NCI-H510A treated with DMSO at 0.1 percent for 48 hours (cell line): ENCODE data around the gene SIN3A.
"Not testable (repeated sequence)": the region's sequence is repeated elsewhere in the genome, so short reads cannot be mapped to it uniquely, and the experiment has no call there.

ENCODE experiments used
- DNase-seq: peaks from one replicate; lab custom pipeline; 2025; lab: John Stamatoyannopoulos, UW

Gene SIN3A

GRCh38 chr15:75356517-75356916, 95.0 kb downstream of the SIN3A start:
- no peak for DNase-seq

DNA sequence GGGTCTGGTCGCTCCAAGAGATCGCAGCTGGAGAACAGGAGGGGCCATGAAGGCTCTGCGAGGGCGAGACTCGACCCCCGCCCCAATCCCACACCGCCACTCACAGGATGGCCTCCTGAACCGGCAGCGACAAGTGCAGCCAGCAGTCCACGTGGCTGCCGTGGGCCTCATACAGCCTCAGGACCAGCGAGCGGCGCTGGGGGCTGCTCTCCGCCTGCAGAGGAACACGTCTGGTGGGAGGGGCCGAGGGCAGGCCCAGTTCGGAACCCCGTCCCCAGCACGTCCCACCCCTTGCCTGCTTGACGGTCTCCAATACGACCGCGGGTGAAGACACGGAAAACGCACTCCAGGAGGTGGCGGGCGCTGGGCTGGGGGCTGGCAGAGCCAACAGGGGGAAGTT, 95.5 kb downstream of the SIN3A start:
- DNase-seq, result no peak

DNA sequence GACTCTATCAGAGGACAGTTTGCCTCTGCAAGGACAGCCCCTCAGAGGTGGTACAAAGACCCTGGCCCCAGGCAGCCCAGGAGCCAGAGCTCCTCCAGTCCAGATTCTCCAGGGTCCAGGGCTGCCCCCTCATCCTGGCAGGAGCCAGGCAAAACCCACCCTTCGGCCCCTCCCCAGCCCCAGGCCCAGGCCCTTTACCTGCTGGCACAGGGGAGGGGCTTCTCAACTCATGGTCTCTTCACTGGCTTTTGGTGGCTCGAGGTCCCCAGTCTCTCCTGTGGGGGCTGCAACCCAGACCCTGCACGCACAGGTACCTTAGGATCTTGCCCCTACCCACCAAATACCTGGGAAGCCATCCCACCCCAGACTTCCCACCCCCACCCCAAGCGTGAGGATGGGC, 96.1 kb downstream of the SIN3A start:
- DNase-seq, result no peak

DNA sequence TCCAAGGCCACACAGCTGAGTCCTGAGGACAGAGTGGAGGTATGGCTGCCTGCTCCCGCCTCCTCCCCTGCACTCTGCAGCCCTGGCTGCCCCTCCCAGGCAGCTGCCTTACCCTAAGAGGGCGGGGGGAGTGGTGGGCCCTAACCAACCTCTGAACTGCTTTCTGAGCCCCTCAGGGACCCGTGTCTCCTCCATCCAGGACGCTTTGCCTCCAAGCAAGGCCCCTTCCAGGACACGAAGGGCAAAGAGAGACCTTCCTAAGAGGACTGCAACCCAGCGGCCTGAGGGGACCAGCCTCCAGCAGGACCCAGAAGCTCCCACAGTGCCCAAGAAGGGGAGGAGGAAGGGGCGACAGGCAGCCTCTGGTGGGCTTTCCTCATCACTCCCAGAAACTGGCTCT, 97.0 kb downstream of the SIN3A start:
- DNase-seq, result no peak

- DNase-seq, result no peak
Observed at GRCh38 chr15:75353604-75354003, 97.9 kb downstream of the SIN3A start.

DNA sequence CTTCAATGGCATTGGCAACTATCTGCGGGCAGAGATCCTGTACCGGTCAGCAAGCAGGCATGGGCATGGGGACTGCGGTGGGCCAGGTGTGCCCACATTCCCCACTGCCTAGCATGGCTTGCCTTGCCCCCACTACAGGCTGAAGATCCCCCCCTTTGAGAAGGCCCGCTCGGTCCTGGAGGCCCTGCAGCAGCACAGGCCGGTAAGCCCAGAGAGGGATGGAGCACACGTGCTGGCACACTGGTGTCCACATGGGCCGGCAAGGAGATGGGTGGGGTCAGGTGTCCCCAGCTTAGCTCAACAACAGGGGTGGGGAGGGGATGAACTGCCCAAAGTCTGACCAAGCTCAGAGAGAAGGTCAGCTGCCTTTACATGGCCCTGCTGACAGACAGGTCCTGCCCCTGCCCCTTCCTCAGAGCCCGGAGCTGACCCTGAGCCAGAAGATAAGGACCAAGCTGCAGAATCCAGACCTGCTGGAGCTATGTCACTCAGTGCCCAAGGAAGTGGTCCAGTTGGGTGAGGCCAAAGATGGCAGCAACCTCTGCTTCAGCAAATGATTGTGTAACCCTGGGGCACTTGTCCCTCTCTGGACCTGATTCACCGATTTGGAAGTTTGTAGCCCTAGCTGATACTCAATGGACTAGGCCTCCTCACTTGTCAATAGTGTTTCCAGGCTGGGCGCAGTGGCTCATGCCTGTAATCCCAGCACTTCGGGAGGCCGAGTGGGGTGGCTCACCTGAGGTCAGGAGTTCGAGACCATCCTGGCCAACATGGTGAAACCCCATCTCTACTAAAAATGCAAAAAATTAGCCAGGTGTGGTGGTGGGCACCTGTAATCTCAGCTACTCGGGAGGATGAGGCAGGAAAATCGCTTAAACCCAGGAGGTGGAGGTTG, 99.1 kb downstream of the SIN3A start:
- DNase-seq, result no peak

- no peak for DNase-seq
Observed at GRCh38 chr15:75350601-75351361, 100.7 kb downstream of the SIN3A start.

- no peak for DNase-seq
Observed at GRCh38 chr15:75349851-75350588, 101.5 kb downstream of the SIN3A start.

GRCh38 chr15:75349351-75349669, 102.2 kb downstream of the SIN3A start:
- not testable (repeated sequence) for DNase-seq

- DNase-seq, result no peak
Observed at GRCh38 chr15:75348562-75349350, 102.7 kb downstream of the SIN3A start.

DNA sequence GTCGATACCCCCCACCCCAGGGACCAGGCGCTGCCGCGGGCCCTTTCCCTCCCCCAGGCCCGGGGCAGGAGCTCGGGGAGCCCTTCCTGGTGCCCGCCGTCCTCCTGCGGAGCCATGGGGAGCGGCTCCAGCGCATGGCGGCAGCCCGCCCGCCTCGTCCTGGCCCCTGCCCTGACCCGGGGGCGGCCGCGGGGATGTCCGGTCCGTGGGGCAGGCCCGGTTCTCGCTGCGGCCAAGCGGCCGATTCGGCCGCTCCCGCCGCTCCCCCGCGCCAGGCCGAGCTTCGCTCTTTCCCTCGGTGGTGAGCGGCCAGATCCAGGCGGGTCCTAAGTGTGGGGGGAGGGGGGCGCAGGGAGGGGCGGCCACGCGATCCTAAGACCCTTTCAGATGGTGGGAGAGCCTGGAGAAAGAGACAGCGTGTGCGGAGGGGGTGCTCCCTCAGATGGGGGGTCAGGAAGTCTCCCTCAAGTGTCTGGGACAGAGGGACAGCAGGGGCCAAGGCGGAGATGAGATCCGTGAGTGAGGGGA, 103.4 kb downstream of the SIN3A start:
- DNase-seq, result no peak

DNA sequence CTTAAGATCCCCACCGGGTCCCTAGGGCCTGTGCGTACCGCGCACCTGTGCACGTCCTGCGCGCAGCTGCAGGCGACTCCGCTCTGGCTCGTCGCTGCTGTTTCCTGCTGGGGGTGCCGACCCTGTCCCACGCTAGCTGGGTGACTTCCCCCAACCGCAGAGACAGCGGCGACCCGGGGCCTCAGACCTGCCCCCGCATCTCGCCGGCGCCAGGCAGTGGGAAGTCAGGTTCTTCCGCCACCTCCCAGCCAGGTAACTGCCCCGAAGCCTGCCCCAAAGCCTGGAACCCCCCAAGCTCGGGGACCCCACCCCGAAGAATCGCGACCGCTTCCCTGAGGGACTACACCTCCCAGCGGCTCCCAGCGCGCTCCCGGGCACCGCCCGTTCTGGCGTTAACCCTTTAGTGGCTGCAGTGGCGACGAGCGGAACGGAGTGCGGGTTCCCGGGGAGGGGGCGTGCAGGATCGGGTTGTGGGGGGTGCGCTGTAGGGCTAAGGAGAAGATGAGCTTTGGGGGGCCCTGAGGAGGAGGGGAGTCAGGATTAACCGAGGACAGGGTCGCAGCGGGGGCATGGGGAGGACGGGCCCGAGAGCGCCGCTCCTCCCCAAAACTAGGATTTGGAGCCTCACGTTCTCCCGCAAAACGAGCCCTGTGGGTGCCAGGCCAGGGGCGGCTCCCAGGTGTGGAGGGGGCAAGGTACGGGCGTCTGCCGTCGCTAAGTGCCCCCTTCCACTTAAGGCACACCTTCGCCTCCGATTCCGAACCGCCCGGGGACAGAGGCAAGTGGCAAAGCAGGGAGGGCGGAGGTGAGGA, 104.1 kb downstream of the SIN3A start:
- DNase-seq, result peak; percentile 24

DNA sequence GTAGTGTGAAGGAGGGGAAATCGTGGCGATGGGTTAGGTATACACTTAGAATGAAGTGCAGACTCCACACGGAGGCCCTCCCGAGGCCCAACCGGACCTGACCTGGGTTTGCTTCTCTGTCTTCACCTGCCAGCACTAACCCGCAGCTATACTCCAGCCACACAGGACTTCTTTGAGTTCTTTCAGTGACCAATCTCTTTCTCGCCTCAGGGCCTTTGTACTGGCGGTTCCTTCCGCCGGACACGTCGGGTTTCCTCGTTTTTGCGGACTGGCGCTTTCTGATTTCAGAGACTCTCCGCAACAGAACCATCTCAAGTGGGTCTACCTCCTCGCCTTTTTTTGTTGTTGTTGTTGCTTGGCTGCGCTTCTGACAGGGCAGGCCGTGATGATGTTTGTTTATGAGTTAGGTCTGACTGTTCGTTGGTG, 104.7 kb downstream of the SIN3A start, which contains the start of gene NEIL1:
Gene NEIL1 (plus strand): TSS at position 244 of the 426 bp plus-strand sequence. CDS start 1,867 bp downstream, outside the sequence.
- peak; percentile 55 for DNase-seq

DNA sequence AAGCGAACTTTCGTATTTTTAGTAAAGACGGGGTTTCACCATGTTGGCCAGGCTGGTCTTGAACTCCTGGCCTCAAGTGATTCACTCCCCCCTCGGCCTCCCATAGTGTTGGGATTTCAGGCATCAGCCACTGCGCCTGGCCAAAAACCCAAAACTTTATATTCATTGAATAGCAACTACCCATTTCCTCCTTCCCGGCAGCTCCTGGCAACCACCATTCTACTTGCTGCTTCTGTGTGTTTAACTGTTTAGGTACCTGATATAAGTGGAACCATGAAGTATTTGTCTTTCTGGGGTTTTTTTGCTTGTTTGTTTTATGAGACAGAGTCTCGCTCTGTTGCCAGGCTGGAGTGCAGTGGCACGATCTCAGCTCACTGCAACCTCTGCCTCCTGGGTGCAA, 107.5 kb downstream of the SIN3A start:
- not testable (repeated sequence) for DNase-seq

DNA sequence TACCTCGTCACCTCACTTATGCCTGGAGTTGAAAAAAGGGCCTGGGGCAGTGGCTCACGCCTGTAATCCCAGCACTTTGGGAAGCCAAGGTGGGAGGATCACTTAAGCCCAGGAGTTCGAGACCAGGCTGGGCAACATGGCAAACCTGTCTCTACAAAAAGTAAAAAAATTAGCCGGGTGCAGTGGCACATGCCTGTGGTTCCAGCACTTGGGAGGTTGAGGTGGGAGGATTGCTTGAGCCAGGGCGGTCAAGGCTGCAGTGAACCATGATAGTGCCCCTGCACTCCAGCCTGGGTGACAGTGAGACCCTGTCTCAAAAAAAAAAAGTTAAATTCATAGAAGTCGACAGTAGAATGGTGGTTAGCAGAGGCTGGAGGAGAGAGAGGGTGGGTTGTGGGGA, 109.3 kb downstream of the SIN3A start:
- DNase-seq, result no peak

DNA sequence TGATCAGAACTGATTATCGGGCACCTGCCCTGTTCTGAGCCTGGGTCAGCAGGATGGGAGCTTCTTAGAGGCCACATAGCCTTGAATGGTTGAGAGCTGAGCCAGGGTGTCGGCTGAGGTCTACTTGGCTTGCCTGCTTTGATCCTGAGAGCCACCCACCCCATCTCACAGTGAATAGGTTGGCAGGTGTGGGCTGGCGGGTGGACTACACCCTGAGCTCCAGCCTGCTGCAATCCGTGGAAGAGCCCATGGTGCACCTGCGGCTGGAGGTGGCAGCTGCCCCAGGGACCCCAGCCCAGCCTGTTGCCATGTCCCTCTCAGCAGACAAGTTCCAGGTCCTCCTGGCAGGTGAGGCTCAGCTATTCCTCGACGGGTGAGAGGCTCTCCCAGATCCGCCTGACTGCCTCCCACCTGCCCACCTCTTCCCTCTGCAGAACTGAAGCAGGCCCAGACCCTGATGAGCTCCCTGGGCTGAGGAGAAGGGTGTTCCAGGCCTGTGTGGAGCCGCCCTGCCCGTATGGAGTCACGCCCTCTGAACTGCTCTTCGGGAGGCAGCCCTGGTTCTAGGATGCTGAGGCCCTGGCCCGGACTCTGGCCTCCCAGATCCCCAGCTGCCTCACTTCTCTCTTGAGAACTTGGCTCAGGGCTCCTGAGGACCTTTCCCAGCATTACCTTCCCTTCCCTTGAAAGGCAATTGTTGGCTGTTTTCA, 111.8 kb downstream of the SIN3A start:
- DNase-seq, result no peak

- no peak for DNase-seq
Observed at GRCh38 chr15:75338661-75339240, 112.7 kb downstream of the SIN3A start.

DNA sequence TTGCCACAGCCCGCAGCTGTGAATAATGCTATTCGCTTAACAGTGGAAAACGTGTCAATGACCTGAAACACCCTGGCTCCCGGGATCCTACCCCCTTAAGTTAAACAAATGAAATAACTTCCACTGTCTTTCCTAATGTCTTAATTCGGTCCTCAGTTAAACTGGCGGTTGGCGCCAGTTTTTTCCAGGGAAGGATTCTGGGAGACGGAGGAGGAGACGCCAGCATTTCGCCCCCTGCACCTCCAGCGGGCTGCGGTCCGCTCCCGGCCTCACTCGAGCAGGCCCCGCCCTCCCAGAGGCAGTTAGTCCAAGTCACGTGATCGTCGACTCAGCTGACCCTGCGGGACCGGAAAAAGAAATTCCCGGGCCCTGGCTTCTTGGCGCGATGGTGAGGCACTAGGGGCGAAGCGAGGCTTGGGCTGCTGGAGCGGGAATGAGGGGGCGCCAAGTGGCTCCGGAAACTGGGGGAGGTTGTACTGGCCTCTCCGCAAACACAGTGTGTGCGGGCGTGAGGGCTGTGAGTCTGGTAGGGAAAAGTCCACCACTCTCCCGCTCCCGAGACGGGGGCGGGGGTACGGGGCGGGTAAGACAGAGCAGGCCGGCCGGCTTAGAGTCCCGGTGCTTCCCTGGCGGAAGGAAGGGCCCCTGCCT, 115.7 kb downstream of the SIN3A start, which contains the start of gene COMMD4:
Gene COMMD4 (plus strand): TSS at position 359 of the 651 bp plus-strand sequence. CDS start 27 bp downstream, at position 386.
- DNase-seq, result peak; percentile 93

DNA sequence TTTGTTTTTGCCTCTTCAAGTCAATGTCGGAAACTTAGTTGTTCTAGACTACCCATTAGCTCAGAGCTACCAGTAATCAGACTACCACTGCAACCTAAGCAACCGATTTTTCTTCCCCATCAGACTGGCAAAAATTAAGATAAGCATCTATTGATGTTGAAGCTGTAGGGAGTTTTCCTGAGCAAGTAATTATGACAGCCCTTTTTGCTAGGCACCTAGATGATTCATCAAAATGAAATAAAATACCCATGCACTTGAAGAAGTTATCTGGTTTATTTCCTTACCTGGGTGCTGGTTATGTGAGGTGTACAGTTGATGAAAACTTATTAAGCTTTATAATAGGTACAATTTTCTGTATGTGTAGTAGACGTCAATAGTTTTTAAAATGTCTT, 116.2 kb downstream of the SIN3A start:
- DNase-seq, result no peak
